ENCODE data around the gene LZTS3.
A peak's percentile ranks its signal among the peaks of the same experiment; 100 is the strongest.

LZTS3 gene

GRCh38 chr20:3173610-3174441 is 477 bp upstream of the LZTS3 start (continued):
- TF ChIP-seq, protein P1, sequence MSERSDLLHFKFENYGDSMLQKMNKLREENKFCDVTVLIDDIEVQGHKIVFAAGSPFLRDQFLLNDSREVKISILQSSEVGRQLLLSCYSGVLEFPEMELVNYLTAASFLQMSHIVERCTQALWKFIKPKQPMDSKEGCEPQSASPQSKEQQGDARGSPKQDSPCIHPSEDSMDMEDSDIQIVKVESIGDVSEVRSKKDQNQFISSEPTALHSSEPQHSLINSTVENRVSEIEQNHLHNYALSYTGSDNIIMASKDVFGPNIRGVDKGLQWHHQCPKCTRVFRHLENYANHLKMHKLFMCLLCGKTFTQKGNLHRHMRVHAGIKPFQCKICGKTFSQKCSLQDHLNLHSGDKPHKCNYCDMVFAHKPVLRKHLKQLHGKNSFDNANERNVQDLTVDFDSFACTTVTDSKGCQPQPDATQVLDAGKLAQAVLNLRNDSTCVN (tag by site-specific recombination; optimal IDR thresholded peaks at IDR 0.05) = peak; percentile 86
- TF ChIP-seq, protein P2, sequence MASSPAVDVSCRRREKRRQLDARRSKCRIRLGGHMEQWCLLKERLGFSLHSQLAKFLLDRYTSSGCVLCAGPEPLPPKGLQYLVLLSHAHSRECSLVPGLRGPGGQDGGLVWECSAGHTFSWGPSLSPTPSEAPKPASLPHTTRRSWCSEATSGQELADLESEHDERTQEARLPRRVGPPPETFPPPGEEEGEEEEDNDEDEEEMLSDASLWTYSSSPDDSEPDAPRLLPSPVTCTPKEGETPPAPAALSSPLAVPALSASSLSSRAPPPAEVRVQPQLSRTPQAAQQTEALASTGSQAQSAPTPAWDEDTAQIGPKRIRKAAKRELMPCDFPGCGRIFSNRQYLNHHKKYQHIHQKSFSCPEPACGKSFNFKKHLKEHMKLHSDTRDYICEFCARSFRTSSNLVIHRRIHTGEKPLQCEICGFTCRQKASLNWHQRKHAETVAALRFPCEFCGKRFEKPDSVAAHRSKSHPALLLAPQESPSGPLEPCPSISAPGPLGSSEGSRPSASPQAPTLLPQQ (tag by site-specific recombination; IDR thresholded peaks at IDR 0.05) = peak; percentile 84
- peak; percentile 99 for TF ChIP-seq KLF10 (tag by site-specific recombination; IDR thresholded peaks at IDR 0.05)
- no peak for TF ChIP-seq ZNF292 (tag by site-specific recombination; IDR thresholded peaks at IDR 0.05; ENCODE audit: borderline replicate concordance, low read depth)
- TF ChIP-seq OVOL3 (tag by site-specific recombination; IDR thresholded peaks at IDR 0.05) = no peak; the same call in 1 of the 2 replicates
- no peak for TF ChIP-seq ZNF239 (tag by site-specific recombination; IDR thresholded peaks at IDR 0.05)
- peak; percentile 46; the same call in 1 of the 2 replicates for TF ChIP-seq ZFP69B (tag by site-specific recombination; IDR thresholded peaks at IDR 0.05)
- TF ChIP-seq TSHZ1 (tag by site-specific recombination; IDR thresholded peaks at IDR 0.05; ENCODE audit: borderline replicate concordance) = 0 out of 2 replicates have a peak, but pooled peaks have one; percentile 3
- no peak for TF ChIP-seq ZNF768 (tag by site-specific recombination; IDR thresholded peaks at IDR 0.05)
- TF ChIP-seq, protein P3, sequence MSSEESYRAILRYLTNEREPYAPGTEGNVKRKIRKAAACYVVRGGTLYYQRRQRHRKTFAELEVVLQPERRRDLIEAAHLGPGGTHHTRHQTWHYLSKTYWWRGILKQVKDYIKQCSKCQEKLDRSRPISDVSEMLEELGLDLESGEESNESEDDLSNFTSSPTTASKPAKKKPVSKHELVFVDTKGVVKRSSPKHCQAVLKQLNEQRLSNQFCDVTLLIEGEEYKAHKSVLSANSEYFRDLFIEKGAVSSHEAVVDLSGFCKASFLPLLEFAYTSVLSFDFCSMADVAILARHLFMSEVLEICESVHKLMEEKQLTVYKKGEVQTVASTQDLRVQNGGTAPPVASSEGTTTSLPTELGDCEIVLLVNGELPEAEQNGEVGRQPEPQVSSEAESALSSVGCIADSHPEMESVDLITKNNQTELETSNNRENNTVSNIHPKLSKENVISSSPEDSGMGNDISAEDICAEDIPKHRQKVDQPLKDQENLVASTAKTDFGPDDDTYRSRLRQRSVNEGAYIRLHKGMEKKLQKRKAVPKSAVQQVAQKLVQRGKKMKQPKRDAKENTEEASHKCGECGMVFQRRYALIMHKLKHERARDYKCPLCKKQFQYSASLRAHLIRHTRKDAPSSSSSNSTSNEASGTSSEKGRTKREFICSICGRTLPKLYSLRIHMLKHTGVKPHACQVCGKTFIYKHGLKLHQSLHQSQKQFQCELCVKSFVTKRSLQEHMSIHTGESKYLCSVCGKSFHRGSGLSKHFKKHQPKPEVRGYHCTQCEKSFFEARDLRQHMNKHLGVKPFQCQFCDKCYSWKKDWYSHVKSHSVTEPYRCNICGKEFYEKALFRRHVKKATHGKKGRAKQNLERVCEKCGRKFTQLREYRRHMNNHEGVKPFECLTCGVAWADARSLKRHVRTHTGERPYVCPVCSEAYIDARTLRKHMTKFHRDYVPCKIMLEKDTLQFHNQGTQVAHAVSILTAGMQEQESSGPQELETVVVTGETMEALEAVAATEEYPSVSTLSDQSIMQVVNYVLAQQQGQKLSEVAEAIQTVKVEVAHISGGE (tag by site-specific recombination; conservative IDR thresholded peaks at IDR 0.05; ENCODE audit: low read depth) = peak; percentile 38
- no peak for TF ChIP-seq ZNF785 (tag by site-specific recombination; IDR thresholded peaks at IDR 0.05)
- TF ChIP-seq ZNF677 (tag by site-specific recombination; IDR thresholded peaks at IDR 0.05) = no peak
- TF ChIP-seq, protein P4, sequence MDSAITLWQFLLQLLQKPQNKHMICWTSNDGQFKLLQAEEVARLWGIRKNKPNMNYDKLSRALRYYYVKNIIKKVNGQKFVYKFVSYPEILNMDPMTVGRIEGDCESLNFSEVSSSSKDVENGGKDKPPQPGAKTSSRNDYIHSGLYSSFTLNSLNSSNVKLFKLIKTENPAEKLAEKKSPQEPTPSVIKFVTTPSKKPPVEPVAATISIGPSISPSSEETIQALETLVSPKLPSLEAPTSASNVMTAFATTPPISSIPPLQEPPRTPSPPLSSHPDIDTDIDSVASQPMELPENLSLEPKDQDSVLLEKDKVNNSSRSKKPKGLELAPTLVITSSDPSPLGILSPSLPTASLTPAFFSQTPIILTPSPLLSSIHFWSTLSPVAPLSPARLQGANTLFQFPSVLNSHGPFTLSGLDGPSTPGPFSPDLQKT (IDR thresholded peaks at IDR 0.05; ENCODE audit: borderline replicate concordance, low read depth, low read length) = no peak
- peak; percentile 78 for TF ChIP-seq ZNF391 (tag by site-specific recombination; IDR thresholded peaks at IDR 0.05; ENCODE audit: borderline replicate concordance, low read depth)
- peak; percentile 61; the same call in 1 of the 2 replicates for TF ChIP-seq ZNF76 (tag by site-specific recombination; IDR thresholded peaks at IDR 0.05; ENCODE audit: borderline replicate concordance, low read depth)
- peak; percentile 54; the same call in 1 of the 2 replicates for TF ChIP-seq ZNF629 (tag by site-specific recombination; IDR thresholded peaks at IDR 0.05)
- no peak; the same call in 1 of the 2 replicates for TF ChIP-seq ZNF561 (tag by site-specific recombination; IDR thresholded peaks at IDR 0.05; ENCODE audit: borderline replicate concordance)
- TF ChIP-seq ZNF544 (tag by site-specific recombination; IDR thresholded peaks at IDR 0.05) = no peak
- TF ChIP-seq ZSCAN5A (tag by site-specific recombination; IDR thresholded peaks at IDR 0.05) = peak; percentile 76; the same call in 1 of the 2 replicates
- no peak for TF ChIP-seq ZNF776 (tag by site-specific recombination; IDR thresholded peaks at IDR 0.05; ENCODE audit: borderline replicate concordance)
- TF ChIP-seq ZFHX2 (tag by site-specific recombination; conservative IDR thresholded peaks at IDR 0.05) = peak; percentile 41; the same call in 1 of the 2 replicates
- no peak for TF ChIP-seq ZNF24 (tag by site-specific recombination; IDR thresholded peaks at IDR 0.05)
- TF ChIP-seq ZNF600 (tag by site-specific recombination; IDR thresholded peaks at IDR 0.05) = peak; percentile 96
- peak; percentile 88 for TF ChIP-seq WT1 (tag by site-specific recombination; IDR thresholded peaks at IDR 0.05)
- TF ChIP-seq ZXDB (tag by site-specific recombination; IDR thresholded peaks at IDR 0.05) = peak; percentile 68; the same call in 1 of the 2 replicates
- peak; percentile 99 for TF ChIP-seq ZBTB8A (tag by site-specific recombination; IDR thresholded peaks at IDR 0.05)
- peak; percentile 86 for TF ChIP-seq ZBTB17 (tag by site-specific recombination; IDR thresholded peaks at IDR 0.05)
